ENCODE data around the gene NSD1. TPM values are rescaled to one million over a fixed set of nuclear protein-coding genes. Genes with fewer than 3 reads are reported as not detected.

The NSD1 gene
- total RNA-seq, 1 donor from 2014 or later: 111 TPM

DNA sequence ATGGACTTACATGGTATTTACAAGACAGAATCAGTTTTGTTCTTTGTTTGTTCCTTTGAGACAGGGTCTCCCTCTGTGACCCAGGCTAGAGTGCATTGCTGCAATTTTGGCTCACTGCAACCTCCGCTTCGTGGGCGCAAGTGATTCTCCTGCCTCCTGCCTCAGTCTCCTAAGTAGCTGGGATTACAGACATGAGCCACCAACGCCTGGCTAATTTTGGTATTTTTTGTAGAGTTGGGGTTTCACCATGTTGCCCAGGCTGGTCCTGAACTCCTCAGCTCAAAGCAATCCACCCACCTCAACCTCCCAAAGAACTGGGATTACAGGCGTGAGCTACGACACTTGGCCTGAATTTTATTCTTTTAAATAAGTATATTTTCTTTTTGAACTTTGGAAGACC is 142.3 kb downstream of the NSD1 start:
- Mint-ChIP-seq H3K36me3 (ENCODE audit: low read depth, unreplicated experiment) (peaks cover 32% of the 10 kb centered on the region), H3K4me3 (ENCODE audit: unreplicated experiment) (no peak overlapping the region), H3K27me3 (ENCODE audit: unreplicated experiment) (peaks cover 6% of the 10 kb centered on the region), H3K9me3 (ENCODE audit: unreplicated experiment) (no peaks in the 10 kb centered on the region), H3K27ac (ENCODE audit: unreplicated experiment) (no peak overlapping the region), H3K4me1 (ENCODE audit: unreplicated experiment) (no peaks in the 10 kb centered on the region)
- TF ChIP-seq, protein P1, sequence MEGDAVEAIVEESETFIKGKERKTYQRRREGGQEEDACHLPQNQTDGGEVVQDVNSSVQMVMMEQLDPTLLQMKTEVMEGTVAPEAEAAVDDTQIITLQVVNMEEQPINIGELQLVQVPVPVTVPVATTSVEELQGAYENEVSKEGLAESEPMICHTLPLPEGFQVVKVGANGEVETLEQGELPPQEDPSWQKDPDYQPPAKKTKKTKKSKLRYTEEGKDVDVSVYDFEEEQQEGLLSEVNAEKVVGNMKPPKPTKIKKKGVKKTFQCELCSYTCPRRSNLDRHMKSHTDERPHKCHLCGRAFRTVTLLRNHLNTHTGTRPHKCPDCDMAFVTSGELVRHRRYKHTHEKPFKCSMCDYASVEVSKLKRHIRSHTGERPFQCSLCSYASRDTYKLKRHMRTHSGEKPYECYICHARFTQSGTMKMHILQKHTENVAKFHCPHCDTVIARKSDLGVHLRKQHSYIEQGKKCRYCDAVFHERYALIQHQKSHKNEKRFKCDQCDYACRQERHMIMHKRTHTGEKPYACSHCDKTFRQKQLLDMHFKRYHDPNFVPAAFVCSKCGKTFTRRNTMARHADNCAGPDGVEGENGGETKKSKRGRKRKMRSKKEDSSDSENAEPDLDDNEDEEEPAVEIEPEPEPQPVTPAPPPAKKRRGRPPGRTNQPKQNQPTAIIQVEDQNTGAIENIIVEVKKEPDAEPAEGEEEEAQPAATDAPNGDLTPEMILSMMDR (IDR thresholded peaks at IDR 0.05; ENCODE audit: unreplicated experiment): no peak
- no peak for DNase-seq (ENCODE audit: low spot score)

DNA sequence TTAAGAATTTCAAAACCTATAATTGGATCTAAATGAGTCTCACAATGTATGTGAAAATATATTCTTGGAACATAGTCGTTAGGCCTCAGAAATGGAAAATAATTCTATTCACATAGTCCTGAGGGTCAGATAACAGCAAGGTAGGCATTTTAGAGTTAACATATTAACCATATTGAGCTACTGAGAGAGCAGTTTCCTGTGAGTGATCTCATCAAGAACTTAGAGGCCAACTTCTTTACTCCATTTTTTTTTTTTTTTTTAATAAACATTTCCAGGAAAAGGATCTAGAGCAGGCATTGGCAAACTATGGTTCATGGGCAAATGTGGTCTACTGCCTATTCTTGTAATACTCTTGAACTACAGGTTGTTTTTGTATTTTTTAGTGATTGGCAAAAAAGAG is 143.3 kb downstream of the NSD1 start:
- Mint-ChIP-seq H3K4me1 (ENCODE audit: unreplicated experiment) (no peaks in the 10 kb centered on the region), H3K36me3 (ENCODE audit: low read depth, unreplicated experiment) (peaks cover 36% of the 10 kb centered on the region), H3K27ac (ENCODE audit: unreplicated experiment) (no peak overlapping the region), H3K9me3 (ENCODE audit: unreplicated experiment) (no peaks in the 10 kb centered on the region), H3K4me3 (ENCODE audit: unreplicated experiment) (no peak overlapping the region), H3K27me3 (ENCODE audit: unreplicated experiment) (peaks cover 6% of the 10 kb centered on the region)
- DNase-seq (ENCODE audit: low spot score): no peak
- TF ChIP-seq, protein P1 (IDR thresholded peaks at IDR 0.05; ENCODE audit: unreplicated experiment): no peak

DNA sequence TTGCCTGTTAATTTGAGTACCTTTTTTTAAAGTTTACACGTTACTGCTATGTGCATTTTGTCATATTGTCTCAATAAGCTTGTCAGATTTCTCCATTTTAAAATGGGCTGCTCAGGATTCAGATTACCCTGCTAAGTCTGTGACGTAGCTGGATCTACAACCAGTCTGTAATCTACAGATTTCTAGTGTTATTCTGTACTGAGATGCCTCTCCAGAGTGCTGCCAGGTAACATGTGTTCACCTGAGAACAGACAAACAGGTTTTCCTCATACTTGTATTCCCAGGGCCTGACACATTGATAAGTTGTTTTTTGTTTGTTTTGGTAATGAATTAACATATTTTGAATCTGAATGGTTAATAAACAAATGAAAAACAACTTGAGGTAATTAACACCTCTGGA is 154.6 kb downstream of the NSD1 start:
- Mint-ChIP-seq H3K36me3 (ENCODE audit: low read depth, unreplicated experiment) (peaks cover 33% of the 10 kb centered on the region), H3K4me1 (ENCODE audit: unreplicated experiment) (no peaks in the 10 kb centered on the region), H3K9me3 (ENCODE audit: unreplicated experiment) (no peaks in the 10 kb centered on the region), H3K27ac (ENCODE audit: unreplicated experiment) (no peak overlapping the region), H3K27me3 (ENCODE audit: unreplicated experiment) (peaks cover 2% of the 10 kb centered on the region), H3K4me3 (ENCODE audit: unreplicated experiment) (no peak overlapping the region)
- DNase-seq (ENCODE audit: low spot score): no peak
- TF ChIP-seq, protein P1 (IDR thresholded peaks at IDR 0.05; ENCODE audit: unreplicated experiment): no peak

DNA sequence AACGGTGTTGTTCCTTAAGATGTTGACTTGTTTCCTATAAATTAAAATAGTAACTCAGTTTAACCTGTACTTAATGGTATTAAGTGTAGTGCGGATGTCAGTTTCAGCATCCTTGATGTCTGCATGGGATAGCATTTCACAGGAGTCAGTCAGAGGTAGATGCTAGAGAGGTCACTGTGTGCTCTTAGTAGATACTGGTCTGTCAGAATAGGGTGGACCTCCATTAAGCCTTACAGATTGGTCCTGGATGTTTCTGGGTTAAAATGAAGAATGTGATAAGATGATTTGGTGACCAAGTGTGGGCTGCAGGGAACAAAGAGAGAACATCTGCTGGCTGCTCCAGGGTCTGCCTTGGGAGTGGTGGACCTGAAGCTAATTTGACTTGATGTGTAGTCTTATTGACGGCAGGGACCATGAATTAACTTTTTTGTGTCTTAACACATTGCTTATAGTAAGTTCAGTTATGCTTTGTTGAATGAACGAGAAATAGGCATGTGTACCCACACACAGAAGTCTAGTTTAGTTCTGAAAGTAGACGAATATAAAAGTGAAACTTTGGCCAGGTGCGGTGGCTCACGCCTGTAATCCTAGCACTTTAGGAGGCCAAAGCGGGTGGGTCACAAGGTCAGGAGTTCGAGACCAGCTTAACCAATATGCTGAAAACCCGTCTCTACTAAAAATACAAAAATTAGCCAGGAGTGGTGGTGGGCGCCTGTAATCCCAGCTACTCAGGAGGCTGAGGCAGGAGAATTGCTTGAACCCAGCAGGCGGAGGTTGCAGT is 157.4 kb downstream of the NSD1 start:
- H3K27me3 Mint-ChIP-seq (ENCODE audit: unreplicated experiment): peaks cover 3% of the 10 kb centered on the region
- DNase-seq (ENCODE audit: low spot score): no peak
- no peak overlapping the region for H3K4me3 Mint-ChIP-seq (ENCODE audit: unreplicated experiment)
- peaks cover 30% of the 10 kb centered on the region for H3K36me3 Mint-ChIP-seq (ENCODE audit: low read depth, unreplicated experiment)
- H3K27ac Mint-ChIP-seq (ENCODE audit: unreplicated experiment): peak overlapping the region; percentile 15
- peaks cover 17% of the 10 kb centered on the region for H3K4me1 Mint-ChIP-seq (ENCODE audit: unreplicated experiment)
- no peaks in the 10 kb centered on the region for H3K9me3 Mint-ChIP-seq (ENCODE audit: unreplicated experiment)
- TF ChIP-seq, protein P1 (IDR thresholded peaks at IDR 0.05; ENCODE audit: unreplicated experiment): no peak

DNA sequence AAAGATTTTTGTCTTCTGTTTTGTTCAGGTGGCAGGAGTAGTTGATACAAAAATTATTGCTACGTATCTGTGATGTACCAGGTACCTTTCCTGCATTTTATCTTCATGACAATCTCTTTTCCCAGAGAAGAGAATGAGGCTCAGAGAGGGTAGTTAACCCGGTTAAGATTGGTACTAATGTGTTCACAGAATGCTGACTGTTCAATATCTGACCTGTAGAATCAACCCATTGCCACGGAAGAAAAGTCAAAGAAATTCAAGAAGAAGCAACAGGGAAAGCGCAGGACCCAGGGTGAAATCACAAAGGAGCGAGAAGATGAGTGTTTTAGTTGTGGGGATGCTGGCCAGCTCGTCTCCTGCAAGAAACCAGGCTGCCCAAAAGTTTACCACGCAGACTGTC is 158.2 kb downstream of the NSD1 start:
- H3K36me3 Mint-ChIP-seq (ENCODE audit: low read depth, unreplicated experiment): peaks cover 30% of the 10 kb centered on the region
- H3K4me1 Mint-ChIP-seq (ENCODE audit: unreplicated experiment): peaks cover 24% of the 10 kb centered on the region
- H3K27me3 Mint-ChIP-seq (ENCODE audit: unreplicated experiment): peaks cover 5% of the 10 kb centered on the region
- peak overlapping the region; percentile 11 for H3K4me3 Mint-ChIP-seq (ENCODE audit: unreplicated experiment)
- H3K27ac Mint-ChIP-seq (ENCODE audit: unreplicated experiment): no peak overlapping the region
- DNase-seq (ENCODE audit: low spot score): no peak
- TF ChIP-seq, protein P1 (IDR thresholded peaks at IDR 0.05; ENCODE audit: unreplicated experiment): no peak
- no peaks in the 10 kb centered on the region for H3K9me3 Mint-ChIP-seq (ENCODE audit: unreplicated experiment)

Measured in endothelial cell (in vitro differentiated cells).